Stimulated activated CD4-positive, alpha-beta T cell treated with anti-CD3 and anti-CD28 coated beads, Interleukin-2, amount 100 ng/mL, for 24 hours (primary cell): ENCODE results near the gene C1QBP.
"Not testable (repeated sequence)": the region's sequence is repeated elsewhere in the genome, so short reads cannot be mapped to it uniquely, and the experiment has no call there.

ENCODE experiments used
- DNase-seq, 2 donors: peaks; one replicate each; pipeline ENCODE4 v3.0.0-alpha.2; 2020

C1QBP gene, protein sequence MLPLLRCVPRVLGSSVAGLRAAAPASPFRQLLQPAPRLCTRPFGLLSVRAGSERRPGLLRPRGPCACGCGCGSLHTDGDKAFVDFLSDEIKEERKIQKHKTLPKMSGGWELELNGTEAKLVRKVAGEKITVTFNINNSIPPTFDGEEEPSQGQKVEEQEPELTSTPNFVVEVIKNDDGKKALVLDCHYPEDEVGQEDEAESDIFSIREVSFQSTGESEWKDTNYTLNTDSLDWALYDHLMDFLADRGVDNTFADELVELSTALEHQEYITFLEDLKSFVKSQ

DNA sequence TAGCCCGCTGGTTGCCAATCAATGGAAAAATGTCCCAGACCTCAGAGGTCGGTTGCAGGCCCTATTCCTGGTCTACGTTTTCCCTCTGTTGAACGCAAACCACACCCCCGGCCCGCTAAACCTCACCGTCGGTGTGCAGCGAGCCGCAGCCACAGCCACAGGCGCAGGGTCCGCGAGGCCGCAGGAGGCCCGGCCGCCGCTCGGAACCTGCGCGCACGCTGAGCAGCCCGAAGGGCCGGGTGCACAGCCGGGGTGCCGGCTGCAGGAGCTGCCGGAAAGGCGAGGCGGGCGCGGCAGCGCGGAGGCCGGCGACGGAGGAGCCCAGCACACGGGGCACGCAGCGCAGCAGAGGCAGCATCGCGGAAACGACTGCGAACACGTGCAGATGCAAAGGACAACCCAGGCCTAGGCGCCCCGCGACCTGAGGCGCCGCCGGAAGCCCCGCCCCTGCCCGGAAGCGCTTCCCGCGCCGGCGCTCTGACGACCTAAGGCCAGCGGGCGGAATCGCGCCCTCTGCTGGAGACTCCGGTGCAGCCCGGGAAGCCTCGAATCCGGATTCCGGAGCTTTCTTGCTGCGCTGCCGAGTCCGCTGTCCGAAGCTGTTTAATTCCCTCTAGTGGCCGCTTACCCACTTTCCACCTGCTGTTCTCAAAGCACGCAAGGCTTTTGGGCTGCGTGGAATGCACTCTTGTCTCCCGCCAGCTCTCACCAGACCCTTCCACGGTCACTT is at the start of gene C1QBP:
C1QBP (minus strand) TSS at position 440 of the 730 bp plus-strand sequence; CDS start at position 358, 82 bp downstream.
- peak; percentile 94 to 96 for DNase-seq

DNA sequence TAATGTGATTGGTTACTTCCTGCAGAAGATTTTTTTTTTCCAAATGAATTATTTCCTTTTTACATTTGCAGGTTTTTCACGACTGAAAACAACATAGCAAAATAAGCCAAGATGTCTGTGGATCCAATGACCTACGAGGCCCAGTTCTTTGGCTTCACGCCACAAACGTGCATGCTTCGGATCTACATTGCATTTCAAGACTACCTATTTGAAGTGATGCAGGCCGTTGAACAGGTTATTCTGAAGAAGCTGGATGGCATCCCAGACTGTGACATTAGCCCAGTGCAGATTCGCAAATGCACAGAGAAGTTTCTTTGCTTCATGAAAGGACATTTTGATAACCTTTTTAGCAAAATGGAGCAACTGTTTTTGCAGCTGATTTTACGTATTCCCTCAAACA is 49.8 kb upstream of the C1QBP start:
- DNase-seq = no peak

DNA sequence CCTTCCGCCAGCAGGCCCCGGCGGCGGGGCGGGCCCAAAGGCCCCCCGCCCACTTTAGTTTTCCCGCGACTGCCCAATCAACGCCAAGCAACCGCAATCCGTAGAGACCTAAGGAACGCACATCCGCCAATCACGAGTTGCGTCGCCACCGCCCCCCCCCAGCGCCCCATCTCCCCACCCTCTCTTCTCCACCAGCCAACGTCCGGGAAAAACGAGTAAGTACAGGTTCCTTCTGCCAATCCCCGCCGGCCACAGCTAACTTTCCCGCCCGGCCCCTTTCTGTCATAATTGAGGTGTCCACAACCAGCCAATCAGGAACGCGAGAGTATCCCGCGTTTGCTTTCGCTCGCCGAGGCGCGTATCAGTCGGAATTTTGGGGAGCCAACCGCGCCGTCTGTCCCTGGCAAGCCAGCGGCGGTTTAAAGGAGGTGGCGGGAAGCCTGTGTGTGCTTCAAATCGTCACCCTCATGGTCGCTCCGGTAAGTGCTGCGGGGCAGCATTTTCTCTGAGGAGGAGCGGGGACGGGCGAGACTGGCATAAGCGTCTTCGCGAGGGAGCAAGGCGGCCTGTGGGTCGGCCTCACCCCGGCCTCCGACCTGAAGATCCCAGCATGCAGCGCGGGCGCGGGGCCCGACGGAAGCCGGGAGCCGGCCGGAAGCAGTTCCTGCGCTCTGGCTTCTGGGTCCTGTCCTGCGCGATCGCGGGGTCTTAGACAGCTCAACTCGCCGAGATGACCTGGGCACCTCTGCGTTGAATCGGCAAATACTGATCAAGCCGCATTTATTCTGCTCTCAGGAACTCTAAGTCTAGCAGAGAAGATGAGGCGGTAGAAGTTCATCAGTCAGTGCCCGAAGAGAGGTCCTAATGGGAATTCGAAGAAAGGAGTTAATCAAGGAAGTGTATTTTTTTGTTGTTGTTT is 47.5 kb upstream of the C1QBP start, which contains the start of gene MIS12:
MIS12 (plus strand) TSS at position 361 of the 919 bp plus-strand sequence. CDS start 2,297 bp downstream, outside the sequence.
- peak; percentile 96 to 97 for DNase-seq

DNA sequence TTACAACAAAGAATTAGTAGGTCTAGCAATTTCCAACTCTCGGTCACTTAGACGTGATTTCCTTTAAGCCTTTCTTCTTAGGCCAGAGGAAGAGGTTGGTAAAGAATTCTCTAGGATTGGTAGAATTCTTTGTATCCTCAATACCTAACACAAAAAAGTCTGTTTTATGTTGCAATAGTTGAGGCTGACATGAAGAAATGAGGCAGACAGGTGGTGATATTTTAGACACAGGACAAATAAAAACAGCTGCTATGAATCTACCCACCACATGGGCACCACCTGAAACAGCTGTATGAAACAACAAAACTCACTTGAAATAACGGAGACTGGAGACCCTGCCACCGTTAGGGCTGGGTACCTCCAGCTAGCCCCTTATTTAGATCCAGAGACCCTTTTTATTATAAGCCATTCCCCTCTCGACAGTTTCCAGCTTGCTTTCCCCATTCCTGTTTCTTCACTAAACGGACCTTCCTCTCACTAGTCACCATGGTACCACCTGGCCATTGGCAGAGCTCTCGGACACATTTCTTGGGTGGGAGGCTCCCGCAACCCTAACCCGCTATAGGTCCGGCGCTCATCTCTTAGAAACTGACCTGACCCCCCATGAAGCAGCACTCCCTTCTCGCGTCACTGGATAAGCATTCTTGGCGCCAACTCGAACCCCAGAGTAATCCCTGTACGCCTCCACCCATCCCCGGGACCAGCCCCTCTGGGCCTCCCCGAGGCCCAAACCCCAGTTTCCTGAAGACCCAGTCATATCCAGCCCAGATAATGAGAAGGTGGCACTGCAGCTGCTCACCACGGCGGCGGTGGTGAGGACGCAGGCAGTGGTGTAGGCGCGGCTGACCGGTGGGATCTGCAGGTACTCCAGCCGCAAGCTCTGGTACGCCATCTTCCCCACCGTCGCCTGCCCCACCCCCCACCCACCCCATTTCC is 46.6 kb upstream of the C1QBP start, which contains the start of gene DERL2:
DERL2 (minus strand) TSS at position 909 of the 936 bp plus-strand sequence; CDS start at position 892, 17 bp downstream.
- DNase-seq = no peak

DNA sequence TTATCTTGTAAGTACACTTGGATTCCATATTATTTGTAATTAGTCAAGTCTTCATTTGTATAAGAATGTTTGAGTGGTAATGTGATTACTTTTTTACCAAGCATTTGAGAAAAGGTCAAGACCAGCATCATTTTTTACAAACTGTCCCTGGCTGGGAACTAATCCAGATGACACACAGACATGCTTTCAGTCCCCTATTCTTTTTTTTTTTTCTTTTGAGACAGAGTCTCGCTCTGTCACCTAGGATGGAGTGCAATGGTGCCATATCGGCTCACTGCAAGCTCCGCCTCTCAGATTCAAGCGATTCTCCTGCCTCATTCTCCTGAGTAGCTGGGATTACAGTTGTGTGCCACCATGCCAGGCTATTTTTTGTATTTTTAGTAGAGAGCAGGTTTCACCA is 42.5 kb upstream of the C1QBP start:
- DNase-seq = no peak

DNA sequence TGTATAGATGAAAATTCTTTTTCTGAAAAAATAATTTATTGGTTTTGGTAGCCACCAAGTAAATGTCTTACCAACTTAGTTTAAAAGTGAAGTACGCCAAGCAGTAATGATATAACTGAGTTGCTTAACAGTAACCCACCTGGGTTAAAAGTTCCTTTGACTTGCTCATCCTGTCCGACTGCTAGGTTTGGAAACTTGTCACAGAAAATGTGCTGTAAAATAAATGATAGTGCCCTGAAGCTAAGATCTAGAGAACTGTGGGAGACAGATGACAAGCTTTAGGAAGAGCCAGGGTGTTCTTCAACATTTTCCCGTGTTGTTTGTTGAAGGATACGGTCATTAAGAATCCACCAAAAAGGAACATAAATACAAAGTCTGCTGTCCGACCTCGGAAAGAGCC is 42.0 kb upstream of the C1QBP start:
- DNase-seq = no peak

DNA sequence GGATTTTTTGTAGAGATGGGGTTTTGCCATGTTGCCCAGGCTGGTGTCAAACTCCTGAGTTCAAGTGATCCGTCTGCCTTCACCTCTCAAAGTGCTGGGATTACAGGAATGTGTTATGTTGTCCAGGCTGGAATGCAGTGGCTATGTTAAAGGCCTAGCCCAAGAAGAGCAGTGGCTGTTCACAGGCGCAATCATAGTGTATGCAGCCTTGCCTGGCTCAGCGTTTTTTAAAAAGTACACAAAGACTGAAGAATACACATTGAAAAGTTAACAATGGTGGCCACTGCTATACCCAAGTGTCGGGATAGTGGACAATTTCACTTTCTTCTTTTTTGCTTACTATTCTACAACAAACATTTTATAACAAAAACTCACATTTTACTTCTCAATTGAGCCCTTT is 40.0 kb upstream of the C1QBP start:
- no peak for DNase-seq

DNA sequence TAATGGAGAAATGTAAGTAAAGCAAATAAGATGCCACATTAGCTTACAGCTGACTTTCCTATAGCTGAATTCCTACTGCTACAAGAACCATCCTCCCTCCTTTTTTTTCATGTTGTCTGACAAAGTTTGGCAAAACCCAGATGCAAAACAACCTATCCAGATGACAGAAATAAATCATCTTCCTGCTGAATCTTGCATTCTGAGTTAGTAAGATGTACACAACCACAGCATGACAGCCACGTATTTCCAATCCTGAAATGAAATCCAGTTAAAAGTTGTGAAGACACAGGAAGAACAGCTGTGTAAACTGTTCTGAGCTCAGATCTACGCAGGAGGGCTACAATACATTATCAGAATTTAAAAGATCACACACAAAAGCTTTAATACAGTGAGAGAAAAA is 35.0 kb upstream of the C1QBP start:
- DNase-seq = no peak

DNA sequence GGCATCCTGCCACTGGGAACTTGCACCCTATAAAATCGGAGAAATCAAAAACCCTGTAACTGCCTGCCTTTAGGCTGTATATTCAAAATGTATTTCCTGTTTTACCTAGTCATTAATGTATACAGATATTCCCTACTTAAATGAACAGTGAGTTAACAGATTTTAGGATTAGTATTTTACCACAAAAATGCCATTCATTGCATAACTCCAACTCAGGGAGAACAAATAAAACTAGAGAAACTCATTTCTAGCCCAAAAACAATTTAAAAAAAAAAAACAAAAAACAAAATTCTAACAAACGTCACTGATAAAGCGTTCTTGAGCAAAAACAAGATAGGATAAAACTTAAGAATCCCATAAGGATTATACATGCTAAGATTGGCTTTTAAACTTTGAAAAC is 33.6 kb upstream of the C1QBP start:
- no peak for DNase-seq

DNA sequence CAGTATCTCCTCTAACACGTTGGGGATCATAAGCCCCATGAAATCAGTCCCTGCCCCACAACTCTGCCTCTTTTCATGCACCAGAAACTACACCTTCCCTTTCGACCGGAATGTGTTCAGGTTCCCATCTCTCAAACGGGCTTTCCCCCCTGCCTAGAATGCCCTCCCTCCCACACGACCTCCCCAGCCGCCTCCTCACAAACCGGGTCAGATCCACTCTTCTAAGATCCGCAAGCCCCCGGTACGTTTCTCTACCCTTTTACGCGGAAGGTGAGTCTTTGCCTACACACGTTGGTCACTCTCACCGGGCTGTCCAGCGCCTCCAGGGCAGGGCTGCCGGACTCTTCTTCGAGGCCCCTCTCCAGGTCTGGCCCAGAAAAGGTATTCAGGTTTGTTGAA is 29.1 kb upstream of the C1QBP start:
- DNase-seq = peak; percentile 20 to 40

DNA sequence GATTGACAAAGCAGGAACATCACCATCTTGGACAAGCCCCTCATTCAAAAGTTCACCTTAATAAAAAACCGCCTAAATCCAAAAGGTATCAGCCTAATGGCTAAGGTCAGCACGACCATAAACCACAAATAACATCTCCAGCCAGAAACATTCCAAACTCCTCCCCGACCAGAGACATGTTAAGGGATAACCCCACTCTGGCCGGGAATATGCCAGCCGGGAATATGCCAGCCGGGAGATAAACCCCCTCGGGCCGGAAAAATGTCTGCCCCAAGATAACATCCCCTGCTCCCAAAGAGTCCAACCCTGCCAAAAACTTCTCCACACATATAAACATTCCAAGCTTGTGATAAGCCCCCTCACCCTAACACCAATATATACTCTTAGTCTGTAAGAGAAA is 28.5 kb upstream of the C1QBP start:
- no peak for DNase-seq

DNA sequence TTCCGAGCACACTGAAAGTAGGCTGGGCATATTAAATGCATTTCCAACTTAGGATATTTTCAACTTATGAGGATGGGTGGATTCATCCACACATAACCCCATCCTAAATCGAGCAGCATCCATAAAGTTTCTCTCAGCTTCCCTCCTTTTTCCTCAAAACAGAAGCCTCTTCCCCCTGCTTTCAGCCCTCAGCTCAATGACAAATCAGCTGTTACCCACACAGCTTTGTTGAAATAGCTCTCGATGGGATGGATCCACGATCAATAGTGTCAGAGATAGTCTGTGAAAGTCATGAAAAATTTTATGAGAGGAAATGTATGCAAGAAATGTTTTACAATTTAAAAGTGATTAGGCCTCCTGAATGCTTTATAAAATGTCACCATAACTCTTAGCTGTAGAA is 27.3 kb upstream of the C1QBP start:
- no peak for DNase-seq

DNA sequence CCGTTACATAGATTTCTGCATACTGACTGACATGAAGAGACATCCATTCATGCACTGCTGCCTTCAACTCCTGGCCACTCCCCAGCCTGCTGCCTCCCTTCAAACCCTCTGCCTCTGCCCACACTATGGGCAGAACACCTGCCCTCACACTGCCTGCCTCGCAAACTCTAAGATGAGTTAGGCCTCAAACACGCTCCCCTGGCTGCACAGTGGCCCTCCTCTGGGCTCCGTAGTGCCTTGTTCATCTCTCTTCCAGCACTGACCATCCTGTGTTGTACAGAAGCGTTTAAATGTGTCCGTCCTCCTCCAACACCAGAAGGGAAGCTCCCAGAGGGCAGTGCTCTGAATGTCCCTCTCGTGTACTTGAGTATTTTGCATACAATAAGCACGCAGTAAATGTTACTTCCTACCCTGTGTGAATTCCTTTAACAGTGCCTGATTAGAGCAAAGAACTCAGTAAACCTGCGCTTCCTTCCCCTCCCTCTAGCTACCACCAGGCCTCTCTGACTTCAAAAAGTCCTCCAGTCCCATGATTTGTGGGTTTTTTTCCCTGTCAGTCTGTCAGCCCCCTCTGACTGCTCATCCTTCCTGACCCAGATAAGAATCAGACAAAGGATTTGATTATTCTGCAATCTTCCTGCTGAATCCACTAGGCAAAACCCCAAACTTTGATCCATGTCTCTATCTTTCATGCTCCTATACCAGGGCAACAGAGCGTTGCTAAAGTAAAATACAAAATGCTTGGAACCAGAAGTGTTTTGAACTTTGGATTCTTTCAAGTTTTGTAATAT is 26.0 kb upstream of the C1QBP start:
- no peak for DNase-seq

DNA sequence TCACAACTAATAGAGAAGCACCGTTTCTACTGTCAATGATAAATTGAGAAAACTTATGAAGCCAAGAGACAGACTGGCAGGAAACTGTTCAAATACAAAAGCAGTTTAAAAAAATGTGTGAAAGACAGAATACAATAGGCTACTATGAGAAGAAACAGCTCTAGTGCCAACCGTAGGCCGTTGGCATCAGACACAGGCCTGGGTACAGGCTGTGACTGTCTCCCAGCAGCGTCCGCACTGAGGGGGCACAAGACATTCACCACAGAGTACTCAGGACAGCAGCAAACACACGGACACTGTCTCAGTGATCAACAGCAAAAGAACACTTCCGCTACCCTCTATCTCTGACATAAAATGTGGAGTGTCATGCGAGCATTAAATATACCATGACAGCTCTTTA is 7.8 kb upstream of the C1QBP start:
- DNase-seq = no peak

DNA sequence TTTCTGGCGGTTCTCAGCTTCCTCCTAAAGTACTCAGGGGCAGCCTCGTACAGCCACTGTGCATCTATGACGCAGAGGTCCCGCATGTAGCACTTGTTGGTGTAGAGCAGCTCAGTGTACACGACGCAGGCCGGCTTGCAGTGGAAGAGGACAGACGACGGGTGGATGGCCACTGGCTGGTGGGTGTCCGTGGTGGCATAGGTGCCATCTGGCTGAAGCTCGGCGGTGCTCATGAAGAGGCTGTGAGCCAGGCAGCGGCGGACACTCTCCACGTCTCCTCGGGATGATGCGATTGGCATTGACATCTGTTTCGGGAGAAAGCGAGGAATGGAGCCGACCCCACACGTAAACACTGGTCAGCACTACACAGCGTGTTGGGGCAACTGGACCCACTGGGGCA is 5.3 kb upstream of the C1QBP start:
- DNase-seq = no peak

DNA sequence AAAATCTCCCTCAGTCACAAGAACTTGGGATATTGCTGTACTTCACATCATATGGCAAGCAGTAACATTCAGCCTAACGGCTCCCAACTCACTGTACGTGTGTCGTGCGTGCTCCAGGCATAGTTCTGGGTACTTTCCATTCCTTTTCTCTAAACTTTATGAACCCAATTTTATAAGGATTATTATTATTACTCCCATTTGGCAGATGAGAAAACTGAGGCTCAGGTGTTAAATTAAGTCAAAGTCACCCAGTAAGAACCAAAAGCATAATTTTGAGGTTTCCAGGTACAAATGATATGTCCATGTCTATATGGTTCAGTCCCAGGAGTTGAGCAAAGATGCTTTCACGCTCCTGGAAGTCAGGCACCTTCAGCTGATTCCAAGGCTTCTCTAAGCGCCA is 4.8 kb upstream of the C1QBP start:
- DNase-seq = no peak

DNA sequence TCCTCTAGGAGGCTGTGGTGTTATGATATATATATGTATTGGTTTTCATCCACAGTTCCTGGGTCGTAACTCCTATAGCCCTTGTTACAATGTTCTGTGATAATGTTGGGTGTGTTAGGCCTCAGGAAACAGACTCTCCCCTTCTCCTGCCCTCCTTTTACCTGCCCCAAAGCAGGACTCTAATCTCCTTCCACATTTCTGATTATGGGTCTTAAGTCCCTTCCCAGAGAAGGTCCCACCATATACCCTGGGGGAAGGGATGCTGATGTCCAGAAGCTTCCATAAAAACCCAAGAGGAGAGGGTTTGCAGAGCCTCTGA is 450 bp upstream of the C1QBP start:
- DNase-seq = no peak

DNA sequence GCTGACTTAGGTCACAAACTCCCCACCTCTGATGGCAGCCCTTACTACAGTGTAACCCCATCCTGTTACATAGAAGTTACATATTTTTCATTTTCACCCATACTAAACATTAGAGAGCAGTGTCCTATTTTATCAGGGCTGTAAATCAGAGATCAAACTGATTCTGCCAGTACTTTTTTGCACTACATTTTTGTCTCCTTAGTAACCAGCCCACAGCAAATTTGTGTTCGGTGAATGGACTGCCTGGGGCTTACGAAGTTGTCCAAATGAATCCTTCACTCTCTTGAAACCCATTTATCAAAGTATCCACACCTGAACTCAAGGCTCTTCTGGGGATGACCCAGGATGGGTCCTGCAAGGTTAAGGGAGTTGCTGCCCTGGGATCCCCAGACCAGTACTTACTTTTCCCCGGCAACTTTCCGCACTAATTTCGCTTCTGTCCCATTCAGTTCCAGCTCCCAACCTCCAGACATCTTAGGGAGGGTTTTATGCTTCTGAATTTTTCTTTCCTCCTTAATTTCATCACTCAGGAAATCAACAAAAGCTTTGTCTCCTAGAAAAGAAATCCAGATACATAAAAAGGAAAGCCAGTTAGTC is 1.1 kb downstream of the C1QBP start:
- no peak for DNase-seq

DNA sequence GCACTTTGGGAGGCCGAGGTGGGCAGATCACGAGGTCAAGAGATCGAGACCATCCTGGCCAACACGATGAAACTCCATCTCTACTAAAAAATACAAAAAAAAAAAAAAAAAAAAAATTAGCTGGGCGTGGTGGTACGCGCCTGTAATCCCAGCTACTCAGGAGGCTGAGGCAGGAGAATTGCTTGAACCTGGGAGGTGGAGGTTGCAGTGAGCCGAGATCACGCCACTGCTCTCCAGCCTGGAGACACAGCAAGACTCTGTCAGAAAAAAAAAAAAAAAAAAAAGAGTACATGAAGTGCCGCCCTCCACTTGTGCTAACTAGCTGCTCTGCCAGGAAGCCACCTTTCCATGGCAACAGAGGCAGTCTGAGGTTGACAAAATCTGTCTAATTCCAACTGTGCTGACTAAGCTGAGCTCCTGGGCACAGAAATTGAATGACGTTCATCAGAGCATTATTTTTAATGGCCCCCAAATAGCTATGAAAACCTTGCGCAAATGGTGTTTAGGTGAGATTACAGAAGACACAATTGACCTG is 3.1 kb downstream of the C1QBP start:
- not testable (repeated sequence) for DNase-seq

DNA sequence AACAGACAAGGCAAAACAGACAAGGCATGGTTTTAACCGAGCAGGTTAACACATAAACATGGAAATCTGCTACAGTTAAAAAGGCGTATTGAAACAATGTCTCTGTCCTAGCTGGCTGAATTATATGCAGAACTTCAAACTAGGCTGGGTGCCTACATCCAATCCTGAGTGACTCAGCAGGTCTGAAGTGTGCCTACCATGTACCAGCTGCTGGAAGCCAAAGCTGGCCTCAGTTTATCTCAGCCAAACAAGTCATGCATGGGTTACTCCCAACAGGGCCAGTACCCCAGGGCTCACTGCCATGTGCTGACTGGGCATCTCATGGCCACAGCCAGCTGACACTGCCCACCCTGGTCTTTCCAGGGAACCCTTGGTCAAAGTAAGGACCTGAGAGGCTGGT is 4.0 kb downstream of the C1QBP start:
- no peak for DNase-seq
